CD4-positive, alpha-beta T cell treated with Interleukin-10 for 1 hour (primary cell): ENCODE measurements around the gene ZNF773.
"Not testable (repeated sequence)": the region's sequence is repeated elsewhere in the genome, so short reads cannot be mapped to it uniquely, and the experiment has no call there.

ENCODE experiments used
- DNase-seq: peaks from one replicate; pipeline ENCODE4 v3.0.0-alpha.2; 2020

The ZNF773 gene

DNA sequence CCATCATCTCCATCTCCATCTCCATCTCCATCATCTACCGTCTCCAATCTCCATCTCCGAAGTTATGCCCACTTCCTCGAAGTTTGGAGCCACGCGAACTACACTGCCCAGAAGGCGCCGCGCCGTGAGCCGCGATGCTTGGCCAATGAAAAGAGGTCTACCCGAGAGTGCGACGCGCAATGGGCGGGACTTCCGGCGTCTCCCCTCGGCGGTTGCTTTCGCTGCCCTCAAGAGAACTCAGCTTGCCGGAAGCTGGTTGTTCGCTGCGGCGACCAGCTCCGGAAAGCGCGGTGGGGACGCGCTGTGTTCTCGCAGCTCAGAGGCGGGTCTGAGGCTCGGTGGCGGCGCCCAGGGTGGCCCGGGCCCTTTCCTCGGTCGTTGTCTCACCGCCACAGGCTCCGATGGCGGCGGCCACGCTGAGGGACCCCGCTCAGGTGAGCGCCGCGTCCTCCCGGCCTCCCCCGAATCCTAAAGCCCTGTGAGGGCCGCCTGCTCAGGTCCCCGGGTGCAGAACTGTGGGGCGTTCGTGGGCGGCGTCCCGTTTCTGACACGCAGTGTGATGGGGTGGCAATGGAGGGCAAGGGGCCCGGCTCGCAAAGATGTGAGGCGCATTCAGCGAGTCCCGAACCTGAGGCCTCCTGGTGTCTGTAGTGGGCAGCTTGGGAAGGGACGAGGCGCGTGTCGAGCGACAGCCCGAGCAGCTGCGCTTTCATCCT lies at the start of gene ZNF773:
Gene ZNF773, plus strand, starts transcription at position 259 of the 716 bp plus-strand sequence. Its CDS starts 143 bp downstream, at position 402.
- peak; percentile 96 for DNase-seq

DNA sequence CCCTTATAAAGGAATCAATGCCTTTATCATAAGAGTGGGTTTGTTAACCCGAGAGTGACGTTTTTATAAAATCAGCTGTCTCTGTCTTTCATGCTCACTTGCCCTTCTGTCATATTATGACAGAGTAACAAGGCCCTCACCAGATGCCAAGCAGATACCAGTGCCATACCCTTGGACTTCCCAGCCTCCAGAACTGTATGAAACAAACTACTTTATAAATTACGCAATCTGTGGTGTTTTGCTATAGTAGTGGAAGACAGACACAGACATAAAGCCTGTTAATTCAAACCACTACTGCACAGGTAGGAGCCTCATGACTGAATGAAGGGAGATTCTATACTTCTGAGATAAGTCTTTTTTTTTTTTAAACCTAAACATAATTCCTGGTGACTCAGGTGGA lies 47.4 kb upstream of the ZNF773 start:
- no peak for DNase-seq

DNA sequence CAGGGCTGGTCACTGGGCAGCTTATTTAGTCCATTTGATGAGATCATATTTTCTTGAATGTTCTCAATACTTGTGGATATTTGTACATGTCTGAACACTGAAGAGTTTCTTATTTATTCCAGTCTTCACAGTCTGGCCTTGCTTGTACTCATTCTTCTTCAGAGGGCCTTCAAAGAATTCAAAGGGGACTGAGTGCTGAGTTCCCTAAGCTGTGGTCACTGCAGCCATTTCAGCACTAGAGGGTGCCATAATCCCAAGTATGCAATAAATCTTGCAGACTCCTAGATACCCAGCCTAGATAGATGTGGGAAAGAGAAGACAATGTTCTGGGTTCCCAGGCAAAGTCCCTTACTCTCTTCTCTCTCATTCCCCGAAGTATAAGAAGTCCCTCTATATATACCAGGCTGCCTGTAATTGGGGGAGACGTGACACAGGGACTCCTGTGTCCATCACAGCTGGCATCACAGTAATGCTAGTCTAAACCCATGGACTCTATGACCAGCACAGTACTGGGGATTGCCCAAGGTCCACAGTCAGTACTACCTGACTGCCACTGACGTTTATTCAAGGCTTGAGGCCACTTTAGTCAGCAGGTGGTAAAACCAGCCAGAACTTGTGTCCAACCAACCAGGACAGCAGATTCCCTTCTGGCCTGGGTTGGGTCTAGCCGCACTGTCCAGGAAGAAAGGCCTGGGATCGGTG lies 33.9 kb upstream of the ZNF773 start:
- peak; percentile 60 for DNase-seq

DNA sequence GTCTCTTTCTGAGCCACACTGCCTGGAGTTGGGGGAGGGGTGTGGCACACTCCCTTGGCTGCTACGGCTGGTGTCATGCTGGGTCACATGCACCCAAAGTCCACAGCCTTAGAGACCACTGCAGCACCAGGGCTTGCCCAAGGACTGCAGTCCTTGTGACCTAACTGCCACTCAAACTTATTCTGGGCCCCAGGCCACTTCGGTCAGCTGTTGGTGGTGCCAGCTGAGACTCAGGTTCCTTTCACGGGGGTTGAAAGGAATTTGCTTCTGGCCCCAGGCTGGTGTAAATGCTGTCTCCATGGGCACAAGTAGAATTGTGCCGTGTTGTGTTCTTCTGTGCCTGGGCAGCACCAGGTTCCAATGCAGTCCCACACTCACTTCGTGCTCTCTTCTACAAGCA lies 33.2 kb upstream of the ZNF773 start:
- DNase-seq, result no peak

DNA sequence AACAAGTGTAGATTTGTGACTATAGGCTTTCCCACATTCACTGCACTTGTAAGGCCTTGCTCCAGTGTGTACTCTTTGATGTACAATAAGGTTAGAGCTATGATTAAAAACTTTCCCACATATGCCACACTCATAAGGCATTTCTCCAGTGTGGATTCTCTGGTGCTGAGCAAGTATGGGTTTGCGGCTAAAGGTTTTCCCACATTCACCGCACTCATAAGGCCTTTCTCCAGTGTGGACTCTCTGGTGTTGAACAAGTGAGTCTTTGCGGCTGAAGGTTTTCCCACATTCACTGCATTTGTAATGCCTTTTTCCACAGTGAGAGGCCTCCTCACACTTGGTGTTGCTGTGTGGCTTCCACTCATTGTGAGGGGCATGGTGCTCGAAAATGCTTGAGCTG lies 26.1 kb upstream of the ZNF773 start:
- no peak for DNase-seq

DNA sequence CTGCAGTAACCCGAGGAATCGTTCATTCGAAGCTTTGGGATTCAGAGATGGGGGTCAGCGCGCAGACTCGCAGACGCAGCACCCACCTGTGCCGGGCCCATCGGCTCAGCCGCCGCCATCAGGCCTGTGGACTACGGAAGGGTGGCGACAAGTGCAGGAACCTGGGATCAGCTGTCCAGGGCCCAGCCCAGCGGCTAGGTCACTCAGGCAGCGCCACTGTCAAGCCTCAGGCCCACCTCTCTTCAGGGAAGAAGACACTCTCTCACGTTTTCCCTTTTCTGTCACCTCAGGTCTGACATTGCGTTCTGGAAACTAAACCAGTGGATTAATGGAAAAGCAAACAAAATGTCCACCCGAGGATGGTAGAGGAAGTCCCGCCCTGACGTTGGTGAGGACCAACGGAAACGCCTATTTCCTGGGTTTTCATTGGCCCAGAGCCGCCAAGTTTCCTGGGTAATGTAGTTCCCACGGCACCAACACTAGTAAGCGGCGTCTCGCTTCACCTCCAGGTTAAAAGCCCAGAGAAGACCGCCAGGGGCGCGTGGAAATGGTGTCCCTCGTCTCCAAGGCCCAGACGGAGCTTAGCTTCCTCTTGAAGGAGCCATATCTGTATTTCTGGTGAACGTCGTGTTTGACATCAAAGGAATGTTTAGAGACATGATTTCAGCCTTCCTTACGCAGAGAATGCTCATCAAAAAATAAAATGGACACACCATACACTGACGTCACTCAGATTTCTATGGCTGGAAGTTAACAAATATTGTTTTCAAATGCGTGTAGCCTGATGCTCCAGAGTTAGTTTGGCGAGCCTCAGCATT lies 22.3 kb upstream of the ZNF773 start, which contains the start of gene ZNF772:
Gene ZNF772, minus strand, starts transcription at position 376 of the 818 bp plus-strand sequence. Its CDS starts 257 bp downstream, at position 119.
- peak; percentile 93 for DNase-seq

DNA sequence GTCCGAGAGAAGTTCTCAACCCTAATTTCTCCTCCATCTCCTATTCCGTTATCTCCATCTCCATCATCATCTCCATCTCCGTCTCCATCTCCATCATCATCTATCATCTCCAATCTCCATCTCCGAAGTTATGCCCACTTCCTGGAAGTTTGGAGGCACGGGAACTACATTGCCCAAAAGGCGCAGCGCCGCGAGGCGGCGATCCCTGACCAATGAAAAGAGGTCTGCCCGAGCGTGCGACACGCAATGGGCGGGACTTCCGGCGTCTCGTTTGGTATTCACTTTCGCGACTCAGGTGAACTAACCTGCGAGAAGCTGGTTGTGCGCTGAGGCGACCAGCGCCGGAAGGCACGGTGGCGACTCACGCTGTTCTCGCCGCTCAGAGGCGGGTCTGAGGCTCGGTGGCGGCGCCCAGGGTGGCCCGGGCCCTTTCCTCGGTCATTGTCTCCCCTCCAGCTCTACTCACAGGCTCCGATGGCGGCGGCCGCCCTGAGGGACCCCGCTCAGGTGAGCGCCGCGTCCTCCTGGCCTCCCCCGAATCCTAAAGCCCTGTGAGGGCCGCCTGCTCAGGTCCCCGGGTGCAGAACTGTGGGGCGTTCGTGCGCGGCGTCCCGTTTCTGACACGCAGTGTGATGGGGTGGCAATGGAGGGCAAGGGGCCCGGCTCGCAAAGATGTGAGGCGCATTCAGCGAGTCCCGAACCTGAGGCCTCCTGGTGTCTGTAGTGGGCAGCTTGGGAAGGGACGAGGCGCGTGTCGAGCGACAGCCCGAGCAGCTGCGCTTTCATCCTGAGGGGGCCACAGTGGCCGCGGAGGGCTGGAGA lies 12.1 kb upstream of the ZNF773 start, which contains the start of gene ZNF419:
Gene ZNF419, plus strand, starts transcription at position 274 of the 822 bp plus-strand sequence. Its CDS starts 201 bp downstream, at position 475.
- DNase-seq, result peak; percentile 95

DNA sequence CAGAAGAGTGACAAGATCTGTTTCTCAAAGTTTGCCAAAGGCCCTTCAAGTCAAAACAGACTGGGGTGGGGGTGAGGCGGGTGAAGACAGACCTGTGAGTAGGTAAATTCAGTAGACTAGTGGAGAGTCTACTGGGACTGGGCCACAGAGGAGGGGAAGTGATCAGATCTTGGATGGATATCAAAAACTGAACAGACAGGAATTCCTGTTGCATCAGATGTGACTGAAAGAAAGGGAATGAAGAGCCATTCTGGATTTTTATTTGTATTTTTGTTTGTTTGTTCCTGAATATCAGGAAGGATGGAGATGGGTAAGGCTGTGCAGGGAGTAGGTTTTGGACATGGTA lies 11.5 kb upstream of the ZNF773 start:
- not testable (repeated sequence) for DNase-seq

DNA sequence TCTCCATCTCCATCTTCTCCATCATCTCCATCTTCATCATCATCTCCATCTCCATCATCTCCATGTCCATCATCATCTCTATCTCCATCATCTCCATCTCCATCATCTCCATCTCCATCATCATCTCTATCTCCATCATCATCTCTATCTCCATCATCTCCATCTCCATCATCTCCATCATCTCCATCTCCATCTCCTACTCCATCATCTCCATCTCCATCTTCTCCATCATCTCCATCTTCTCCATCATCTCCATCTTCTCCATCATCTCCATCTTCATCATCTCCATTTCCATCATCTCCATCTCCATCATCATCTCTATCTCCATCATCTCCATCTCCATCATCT lies 432 bp upstream of the ZNF773 start:
- not testable (repeated sequence) for DNase-seq

DNA sequence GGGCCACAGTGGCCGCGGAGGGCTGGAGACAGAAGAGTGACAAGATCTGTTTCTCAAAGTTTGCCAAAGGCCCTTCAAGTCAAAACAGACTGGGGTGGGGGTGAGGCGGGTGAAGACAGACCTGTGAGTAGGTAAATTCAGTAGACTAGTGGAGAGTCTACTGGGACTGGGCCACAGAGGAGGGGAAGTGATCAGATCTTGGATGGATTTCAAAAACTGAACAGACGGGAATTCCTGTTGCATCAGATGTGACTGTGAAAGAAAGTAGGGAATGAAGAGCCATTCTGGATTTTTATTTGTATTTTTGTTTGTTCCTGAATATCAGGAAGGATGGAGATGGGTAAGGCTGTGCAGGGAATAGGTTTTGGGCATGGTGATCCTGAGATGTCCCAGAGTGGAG lies 662 bp downstream of the ZNF773 start:
- not testable (repeated sequence) for DNase-seq

DNA sequence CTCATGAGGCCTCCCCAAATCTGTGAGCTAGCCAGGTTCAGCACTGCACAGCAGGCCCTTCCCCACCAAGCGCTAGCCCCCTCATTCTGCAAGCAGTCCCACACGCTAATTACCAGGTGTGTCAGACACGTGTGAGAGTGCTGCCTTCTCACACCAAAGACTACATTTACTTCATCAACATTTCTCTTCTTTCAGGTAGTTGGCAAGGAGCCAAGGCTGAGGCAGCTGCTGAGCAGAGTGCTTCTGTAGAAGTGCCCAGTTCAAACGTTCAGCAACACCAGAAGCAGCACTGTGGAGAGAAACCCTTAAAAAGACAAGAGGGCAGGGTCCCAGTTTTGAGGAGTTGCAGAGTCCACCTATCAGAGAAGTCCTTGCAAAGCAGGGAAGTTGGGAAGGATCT lies 6.4 kb downstream of the ZNF773 start:
- DNase-seq, result no peak

DNA sequence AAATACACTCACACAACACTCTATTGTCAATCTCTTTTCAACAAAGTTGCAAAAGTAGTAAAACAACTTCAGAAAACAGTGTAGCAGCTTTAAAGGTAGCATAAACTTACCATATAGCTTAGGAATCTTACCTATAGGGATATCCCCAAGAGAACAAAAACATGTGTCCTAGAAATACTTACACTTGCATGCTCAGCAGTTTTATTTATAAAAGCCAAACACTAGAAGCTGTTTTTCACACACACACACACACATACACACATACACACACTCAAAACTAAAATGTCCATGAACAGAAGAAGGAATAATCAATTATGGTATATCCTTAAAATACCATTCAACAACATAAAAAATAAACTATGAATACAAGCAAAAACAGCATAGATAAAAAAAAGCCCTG lies 11.7 kb downstream of the ZNF773 start:
- no peak for DNase-seq

DNA sequence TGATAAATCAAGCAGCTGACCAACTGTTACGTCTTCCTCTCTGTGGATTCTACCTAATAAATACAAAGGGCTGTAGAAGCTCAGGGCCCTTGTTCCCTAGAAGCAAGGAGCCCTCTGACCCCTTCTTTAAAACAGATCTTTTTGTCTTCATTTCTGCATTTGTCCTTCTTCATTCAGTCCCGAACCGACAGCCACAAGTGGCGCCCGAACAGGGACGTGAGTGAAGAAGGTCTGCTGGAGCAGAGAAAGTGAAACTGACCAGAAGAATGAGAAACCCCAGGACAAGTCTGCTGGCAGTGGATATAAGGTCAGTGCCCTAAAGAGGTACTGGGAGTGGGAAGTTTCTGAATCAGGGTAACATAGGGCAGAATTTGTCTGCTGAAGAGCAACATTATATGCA lies 13.1 kb downstream of the ZNF773 start:
- no peak for DNase-seq

DNA sequence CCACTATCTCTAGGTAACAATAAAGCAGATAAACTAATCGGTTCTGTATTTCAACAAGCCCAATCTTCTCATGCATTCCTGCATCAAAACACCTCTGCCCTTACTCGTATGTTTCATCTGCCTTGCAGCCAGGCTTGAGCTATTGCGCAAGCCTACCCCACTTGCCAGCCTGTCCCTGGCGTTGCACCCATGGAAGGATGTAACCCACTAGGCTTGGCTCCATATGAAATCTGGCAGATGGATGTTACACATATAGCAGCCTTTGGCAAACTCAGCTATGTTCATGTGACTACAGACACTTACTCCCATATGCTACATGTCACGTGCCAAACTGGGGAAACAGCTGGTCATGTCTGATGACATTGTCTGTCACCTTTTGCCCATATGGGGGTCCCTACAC lies 15.5 kb downstream of the ZNF773 start:
- no peak for DNase-seq

DNA sequence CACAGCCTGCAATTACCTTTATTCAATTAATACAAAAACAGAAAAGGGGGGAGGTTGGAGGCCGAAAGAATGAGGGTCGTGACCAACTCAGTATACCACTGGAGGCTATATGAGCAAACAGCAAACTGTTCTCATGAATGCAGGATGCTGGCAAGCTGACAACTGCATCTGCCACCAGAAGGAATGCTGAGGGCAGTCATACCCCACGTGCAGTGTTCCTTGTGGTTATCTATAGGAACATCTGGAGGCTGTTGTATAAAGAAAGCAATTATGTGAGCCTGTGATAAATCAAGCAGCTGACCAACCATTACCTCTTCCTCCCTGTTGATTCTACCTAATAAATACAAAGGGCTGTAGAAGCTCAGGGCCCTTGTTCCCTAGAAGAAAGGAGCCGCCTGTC lies 18.3 kb downstream of the ZNF773 start:
- DNase-seq, result not testable (repeated sequence)

DNA sequence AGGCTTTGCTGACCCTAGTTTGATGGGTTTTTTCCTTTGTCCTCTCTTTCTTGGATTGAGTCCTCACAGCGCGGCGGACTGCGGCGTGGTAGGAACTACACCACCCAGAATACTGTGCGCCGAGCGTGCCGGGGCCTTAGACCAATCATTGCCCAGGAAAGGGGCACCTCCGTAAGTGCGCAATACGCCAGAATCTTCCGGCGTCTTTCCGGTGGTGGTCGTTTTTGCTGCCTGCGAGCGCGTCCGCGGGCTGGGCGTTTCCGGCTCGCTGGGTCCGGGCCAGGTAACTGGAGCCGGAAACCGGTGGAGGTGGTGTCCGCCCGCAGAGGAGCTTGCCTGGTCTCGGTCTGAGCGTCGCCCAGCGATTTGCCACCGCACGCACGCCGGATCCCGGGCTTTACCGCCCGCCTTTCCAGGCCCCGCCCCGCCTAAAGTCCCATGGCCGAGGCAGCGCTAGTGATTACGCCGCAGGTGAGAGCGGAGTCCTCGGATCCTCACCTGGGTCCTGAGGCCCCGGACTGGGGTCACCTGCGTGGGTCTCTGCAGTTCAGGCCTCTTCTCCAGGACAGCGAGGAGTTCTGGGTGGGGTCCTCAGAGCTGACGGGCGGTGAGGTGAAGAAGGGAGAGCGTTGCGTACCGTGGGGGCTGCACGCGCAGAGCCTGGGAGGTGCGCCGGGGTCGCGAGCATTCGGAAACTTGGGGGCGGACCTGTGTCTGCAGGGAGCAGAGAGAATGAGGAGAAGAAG lies 27.6 kb downstream of the ZNF773 start, which contains the start of gene ZNF549:
Gene ZNF549, plus strand, starts transcription at position 221 of the 746 bp plus-strand sequence. Its CDS starts 218 bp downstream, at position 439.
- peak; percentile 93 for DNase-seq

DNA sequence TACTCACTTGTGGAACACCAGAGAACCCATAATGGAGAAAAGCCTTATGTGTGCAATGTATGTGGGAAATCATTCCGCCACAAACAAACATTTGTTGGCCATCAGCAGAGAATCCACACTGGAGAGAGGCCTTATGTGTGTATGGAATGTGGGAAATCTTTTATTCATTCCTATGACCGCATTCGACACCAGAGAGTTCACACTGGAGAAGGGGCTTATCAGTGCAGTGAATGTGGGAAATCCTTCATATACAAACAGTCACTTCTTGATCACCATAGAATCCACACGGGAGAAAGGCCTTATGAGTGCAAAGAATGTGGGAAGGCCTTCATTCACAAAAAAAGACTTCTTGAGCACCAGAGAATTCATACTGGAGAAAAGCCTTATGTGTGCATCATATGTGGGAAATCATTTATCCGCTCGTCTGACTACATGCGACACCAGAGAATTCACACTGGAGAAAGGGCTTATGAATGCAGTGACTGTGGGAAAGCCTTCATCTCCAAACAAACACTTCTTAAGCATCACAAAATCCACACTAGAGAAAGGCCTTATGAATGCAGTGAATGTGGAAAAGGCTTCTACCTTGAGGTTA lies 38.3 kb downstream of the ZNF773 start:
- DNase-seq, result no peak

DNA sequence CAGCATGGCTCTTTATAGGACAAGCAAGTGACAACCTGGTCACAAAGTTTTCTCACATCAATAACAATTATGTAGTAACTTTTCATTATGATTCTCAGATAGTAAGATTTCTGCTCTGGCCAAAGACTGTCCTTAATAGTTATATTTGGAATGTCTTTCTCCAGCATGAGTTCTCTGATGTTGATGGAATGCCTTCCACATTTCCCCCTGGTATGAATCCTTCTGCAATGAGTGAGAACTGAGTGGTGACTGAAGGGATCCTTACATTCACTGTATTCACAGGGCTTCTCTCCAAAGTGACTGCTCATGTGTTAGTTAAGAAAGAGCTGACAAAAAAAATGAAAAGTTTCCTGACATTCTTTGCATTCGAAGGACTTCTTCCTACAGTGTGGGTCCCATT lies 46.8 kb downstream of the ZNF773 start:
- no peak for DNase-seq

DNA sequence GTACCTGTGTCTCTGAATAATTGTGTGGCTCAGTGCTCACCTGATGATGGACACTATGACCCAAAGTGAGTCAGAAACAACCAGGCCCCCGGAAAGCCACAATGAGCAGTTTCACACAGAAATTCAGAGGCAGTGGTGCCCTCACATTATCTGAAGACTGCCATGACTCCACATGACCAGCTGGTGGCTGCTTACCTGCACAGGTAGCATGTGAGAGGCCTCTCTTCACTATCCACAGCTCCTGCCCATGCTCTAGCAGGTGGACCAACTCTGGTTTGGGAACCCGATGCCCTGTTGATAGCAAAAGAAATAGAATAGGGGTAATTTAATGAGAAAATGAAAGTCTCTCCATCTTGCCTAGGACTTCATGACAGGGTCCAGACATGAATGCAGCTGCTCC lies 52.7 kb downstream of the ZNF773 start:
- DNase-seq, result no peak

DNA sequence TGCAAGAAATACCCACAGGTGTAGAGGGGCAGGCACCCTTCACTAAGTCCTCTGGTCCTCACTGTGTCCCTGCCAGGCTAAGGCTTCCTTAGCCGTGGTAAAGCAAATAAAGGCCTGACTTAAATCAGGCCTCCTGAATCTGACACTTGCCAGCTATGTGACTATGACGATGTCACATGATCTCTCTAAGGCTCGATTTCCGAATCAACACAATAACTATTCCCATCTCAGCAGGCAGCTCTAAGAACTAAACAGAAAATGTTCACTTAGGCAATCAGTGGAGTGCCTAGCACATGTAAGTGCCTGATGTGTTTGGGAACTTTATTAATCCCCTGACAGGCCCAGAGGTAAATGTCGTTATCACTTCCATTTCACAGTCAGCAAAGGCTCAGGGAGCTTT lies 57.9 kb downstream of the ZNF773 start:
- DNase-seq, result no peak
